Activated CD4-positive, alpha-beta T cell treated with anti-CD3 and anti-CD28 coated beads, Interleukin-2, amount 50 U/mL, for 16 hours (primary cell): ENCODE data around the gene LRIT1.

Experiments used
- DNase-seq: peaks from one replicate; pipeline ENCODE4 v3.0.0-alpha.2; 2020

LRIT1 gene

GRCh38 chr10:84214046-84214572 is 27.2 kb downstream of the LRIT1 start:
- DNase-seq, result no peak

- DNase-seq, result no peak
Measured at GRCh38 chr10:84213076-84213475, 28.3 kb downstream of the LRIT1 start.

- no peak for DNase-seq
Measured at GRCh38 chr10:84212014-84212413, 29.3 kb downstream of the LRIT1 start.

GRCh38 chr10:84211566-84211965 is 29.8 kb downstream of the LRIT1 start:
- DNase-seq, result no peak

GRCh38 chr10:84208023-84208422 is 33.3 kb downstream of the LRIT1 start:
- DNase-seq, result no peak

- no peak for DNase-seq
Measured at GRCh38 chr10:84205853-84206525, 35.4 kb downstream of the LRIT1 start.

- DNase-seq, result peak; percentile 59
Measured at GRCh38 chr10:84205049-84205852, 36.1 kb downstream of the LRIT1 start.

GRCh38 chr10:84204610-84205009 is 36.7 kb downstream of the LRIT1 start:
- no peak for DNase-seq

GRCh38 chr10:84204122-84204521 is 37.2 kb downstream of the LRIT1 start:
- no peak for DNase-seq

- no peak for DNase-seq
Measured at GRCh38 chr10:84202349-84202748, 39.0 kb downstream of the LRIT1 start.

- no peak for DNase-seq
Measured at GRCh38 chr10:84201682-84202081, 39.7 kb downstream of the LRIT1 start.

- DNase-seq, result no peak
Measured at GRCh38 chr10:84201244-84201606, 40.1 kb downstream of the LRIT1 start.

- DNase-seq, result no peak
Measured at GRCh38 chr10:84200537-84201243, 40.7 kb downstream of the LRIT1 start.

- DNase-seq, result no peak
Measured at GRCh38 chr10:84198206-84198915, 43.0 kb downstream of the LRIT1 start.

GRCh38 chr10:84197643-84198042 is 43.7 kb downstream of the LRIT1 start:
- DNase-seq, result no peak

- DNase-seq, result no peak
Measured at GRCh38 chr10:84196941-84197340, 44.4 kb downstream of the LRIT1 start.

GRCh38 chr10:84196083-84196482 is 45.3 kb downstream of the LRIT1 start:
- DNase-seq, result no peak

- DNase-seq, result no peak
Measured at GRCh38 chr10:84195044-84195830, 46.1 kb downstream of the LRIT1 start.

GRCh38 chr10:84194424-84195043 is 46.8 kb downstream of the LRIT1 start, which contains the start of gene CDHR1:
CDHR1 (plus strand) TSS chr10:84194537; CDS start chr10:84194761, 224 bp downstream.
- DNase-seq, result peak; percentile 16

GRCh38 chr10:84193846-84194423 is 47.4 kb downstream of the LRIT1 start:
- DNase-seq, result no peak

- DNase-seq, result no peak
Measured at GRCh38 chr10:84193327-84193726, 48.0 kb downstream of the LRIT1 start.
